Thoracic aorta (tissue), 2 donors: ENCODE results near the gene FXYD5. TPM values are rescaled to one million over a fixed set of nuclear protein-coding genes. Genes with fewer than 3 reads are reported as not detected.

Experiments
- ATAC-seq: fragments of 150-250 bp; one replicate; pipeline ENCODE4 v1.8.0; 2017; ENCODE audit warnings: low read depth; ENCODE audit not compliant: insufficient number of reproducible peaks, low FRiP score
- DNase-seq: peaks from one replicate; pipeline ENCODE4 v3.0.0-alpha.2; 2020; ENCODE audit warnings: low spot score
- H3K27ac ChIP-seq, 2 donors: fragments of 200-600 bp; sonication (generic); 1 replicate in 1 of 2; 2 replicates in 1 of 2; pipeline ENCODE4 v1.5.1; 2016; ENCODE audit warnings: mild to moderate bottlenecking in 2 of 2, moderate library complexity in 2 of 2
- H3K27me3 ChIP-seq: fragments of 200-600 bp; sonication (generic); replicated peaks from 2 replicates; pipeline ENCODE4 v1.6.0; 2016; ENCODE audit warnings: mild to moderate bottlenecking; ENCODE audit not compliant: insufficient read depth
- H3K36me3 ChIP-seq: fragments of 200-600 bp; sonication (generic); one replicate; pipeline ENCODE4 v1.5.1; 2016
- H3K4me1 ChIP-seq, 2 donors: fragments of 200-600 bp; sonication (generic); 1 replicate in 1 of 2; 2 replicates in 1 of 2; pipeline versions ENCODE4 v1.5.1 to v1.6.0; 2016; ENCODE audit warnings: low read depth in 2 of 2, mild to moderate bottlenecking in 1 of 2; ENCODE audit not compliant: control insufficient read depth in 1 of 2
- H3K4me3 ChIP-seq: fragments of 200-600 bp; sonication (generic); 2 replicates; pipeline ENCODE4 v1.5.1; 2016; ENCODE audit warnings: mild to moderate bottlenecking
- H3K9me3 ChIP-seq: fragments of 200-600 bp; sonication (generic); 2 replicates; pipeline ENCODE4 v1.5.1; 2016
- CTCF ChIP-seq: fragments of 200-600 bp; sonication (generic); IDR thresholded peaks from one replicate; pipeline ENCODE4 v1.5.1; 2019; ENCODE audit warnings: antibody characterized with exemption
- total RNA-seq, 2 donors: library from RNA; depleted of rRNA; stranded (reverse); fragments of >200 nt; gene quantifications; one replicate each; pipeline versions ENCODE4 v1.1.0 to v1.2.3, GENCODE V29; 2016

The FXYD5 gene
- total RNA-seq, 2 donors from 2014 or later: 65.0 to 106 TPM

- ATAC-seq: no peak
- Histone ChIP-seq H3K27me3 (no peaks in the 10 kb centered on the region), H3K9me3 (no peaks in the 10 kb centered on the region), H3K4me3 (no peak overlapping the region), H3K36me3 (no peaks in the 10 kb centered on the region), H3K4me1 (peaks cover 12 to 40% of the 10 kb centered on the region in 2 donors), H3K27ac (no peak overlapping the region)
- TF ChIP-seq CTCF: no peak
- no peak for DNase-seq
Observed at GRCh38 chr19:35136231-35136630, 18.3 kb upstream of the FXYD5 start.

GRCh38 chr19:35136977-35137702, 17.4 kb upstream of the FXYD5 start:
- no peak for TF ChIP-seq CTCF
- ATAC-seq (no peak), DNase-seq (no peak)
- Histone ChIP-seq H3K27ac (no peak overlapping the region), H3K36me3 (no peaks in the 10 kb centered on the region), H3K4me1 (peaks cover 15 to 46% of the 10 kb centered on the region in 2 donors), H3K27me3 (no peaks in the 10 kb centered on the region), H3K4me3 (no peak overlapping the region), H3K9me3 (no peaks in the 10 kb centered on the region)

GRCh38 chr19:35138305-35138892, 16.1 kb upstream of the FXYD5 start, which contains the start of gene FXYD1:
Gene FXYD1, plus strand, starts transcription at chr19:35138824. Its CDS starts 1,256 bp downstream, at chr19:35140080.
- H3K27me3 ChIP-seq: no peaks in the 10 kb centered on the region
- H3K4me3 ChIP-seq: peak within 1 kb of the TSS; percentile 69
- ATAC-seq (no peak), DNase-seq (no peak)
- no peaks in the 10 kb centered on the region for H3K36me3 ChIP-seq
- no peak for TF ChIP-seq CTCF
- H3K27ac ChIP-seq: peak within 1 kb of the TSS; percentile 84 to 95
- no peaks in the 10 kb centered on the region for H3K9me3 ChIP-seq
- H3K4me1 ChIP-seq: peaks cover 19 to 52% of the 10 kb centered on the region in 2 donors

GRCh38 chr19:35140207-35140961, 14.2 kb upstream of the FXYD5 start:
- ATAC-seq (no peak), DNase-seq (no peak)
- no peaks in the 10 kb centered on the region for H3K27me3 ChIP-seq
- H3K4me1 ChIP-seq: peaks cover 19 to 38% of the 10 kb centered on the region in 2 donors
- peak overlapping the region; percentile 84 to 95 for H3K27ac ChIP-seq
- no peak for TF ChIP-seq CTCF
- no peaks in the 10 kb centered on the region for H3K9me3 ChIP-seq
- peak overlapping the region; percentile 69 for H3K4me3 ChIP-seq
- no peaks in the 10 kb centered on the region for H3K36me3 ChIP-seq
